ENCODE data around the gene VPS11.

- TF ChIP-seq CTCF (IDR thresholded peaks at IDR 0.05) (no peak), POLR2A (IDR thresholded peaks at IDR 0.05) (peak; percentile 26), POLR2AphosphoS5 (IDR thresholded peaks at IDR 0.05) (peak; percentile 85)
Measured at GRCh38 chr11:119101759-119102423, 34.3 kb downstream of the VPS11 start, which contains the start of gene DPAGT1.
